Esophagus mucosa (tissue), 1 donor: ENCODE measurements around the gene USP47. TPM values are rescaled to one million over a fixed set of nuclear protein-coding genes. Genes with fewer than 3 reads are reported as not detected.
A peak's percentile ranks its signal among the peaks of the same experiment; 100 is the strongest.

Experiments
- ATAC-seq: fragments of 200-7000 bp; cut with Tn5 transposase; one replicate; pipeline ENCODE4 v1.9.1; 2020
- total RNA-seq: library from RNA; stranded (reverse); gene quantifications from one replicate; pipeline ENCODE4 v1.2.4, GENCODE V29; 2023
- donor health status: DM: yes; HTN: yes; CAD: no.

Gene USP47
- 26.2 TPM for total RNA-seq

- peak; percentile 85 for ATAC-seq
Measured at GRCh38 chr11:11841723-11842420, at the start of gene USP47. TSS of gene USP47 (plus strand) at chr11:11841972. CDS start at chr11:11842186, 214 bp downstream.

DNA sequence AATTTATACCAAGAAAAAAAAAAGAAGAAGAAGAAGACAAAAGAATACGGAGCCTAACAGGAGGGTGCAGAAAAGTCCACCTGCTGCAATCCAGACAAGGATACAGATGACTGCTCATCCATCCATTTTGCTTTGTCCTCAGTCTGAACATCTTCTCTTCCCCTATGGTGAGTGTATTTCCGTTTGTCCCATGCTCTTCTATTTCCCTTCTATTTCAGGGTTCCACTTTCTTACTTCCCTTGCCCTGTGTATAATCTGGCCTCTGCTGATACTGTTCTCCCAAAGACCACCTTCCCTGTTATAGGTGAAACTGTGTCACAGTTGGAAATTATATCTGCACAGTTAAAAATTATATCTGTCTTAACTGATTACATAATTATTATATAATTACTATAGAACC lies 48.7 kb upstream of the USP47 start:
- ATAC-seq: no peak

- ATAC-seq: peak; percentile 86
Measured at GRCh38 chr11:11798586-11799438, 43.0 kb upstream of the USP47 start.

DNA sequence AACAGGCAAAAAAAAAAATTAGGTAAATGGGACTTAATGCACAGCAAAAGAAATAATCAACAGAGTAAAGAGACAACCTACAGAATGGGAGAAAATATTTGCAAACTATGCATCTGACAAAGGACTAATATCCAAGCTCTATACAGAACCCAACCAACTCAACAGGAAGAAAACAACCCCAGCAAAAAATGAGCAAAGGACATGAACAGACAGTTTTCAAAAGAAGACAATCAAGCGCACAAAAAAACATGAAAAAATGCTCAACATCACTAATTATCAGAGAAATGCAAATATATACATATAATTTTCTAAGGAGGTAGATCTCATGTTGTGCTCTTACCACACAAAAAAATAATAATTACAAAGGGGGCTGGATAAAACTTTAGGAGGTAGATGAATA lies 36.5 kb upstream of the USP47 start:
- no peak for ATAC-seq

GRCh38 chr11:11806074-11806473 lies 35.7 kb upstream of the USP47 start:
- ATAC-seq: no peak

- ATAC-seq: no peak
Measured at GRCh38 chr11:11806586-11806985, 35.2 kb upstream of the USP47 start.

DNA sequence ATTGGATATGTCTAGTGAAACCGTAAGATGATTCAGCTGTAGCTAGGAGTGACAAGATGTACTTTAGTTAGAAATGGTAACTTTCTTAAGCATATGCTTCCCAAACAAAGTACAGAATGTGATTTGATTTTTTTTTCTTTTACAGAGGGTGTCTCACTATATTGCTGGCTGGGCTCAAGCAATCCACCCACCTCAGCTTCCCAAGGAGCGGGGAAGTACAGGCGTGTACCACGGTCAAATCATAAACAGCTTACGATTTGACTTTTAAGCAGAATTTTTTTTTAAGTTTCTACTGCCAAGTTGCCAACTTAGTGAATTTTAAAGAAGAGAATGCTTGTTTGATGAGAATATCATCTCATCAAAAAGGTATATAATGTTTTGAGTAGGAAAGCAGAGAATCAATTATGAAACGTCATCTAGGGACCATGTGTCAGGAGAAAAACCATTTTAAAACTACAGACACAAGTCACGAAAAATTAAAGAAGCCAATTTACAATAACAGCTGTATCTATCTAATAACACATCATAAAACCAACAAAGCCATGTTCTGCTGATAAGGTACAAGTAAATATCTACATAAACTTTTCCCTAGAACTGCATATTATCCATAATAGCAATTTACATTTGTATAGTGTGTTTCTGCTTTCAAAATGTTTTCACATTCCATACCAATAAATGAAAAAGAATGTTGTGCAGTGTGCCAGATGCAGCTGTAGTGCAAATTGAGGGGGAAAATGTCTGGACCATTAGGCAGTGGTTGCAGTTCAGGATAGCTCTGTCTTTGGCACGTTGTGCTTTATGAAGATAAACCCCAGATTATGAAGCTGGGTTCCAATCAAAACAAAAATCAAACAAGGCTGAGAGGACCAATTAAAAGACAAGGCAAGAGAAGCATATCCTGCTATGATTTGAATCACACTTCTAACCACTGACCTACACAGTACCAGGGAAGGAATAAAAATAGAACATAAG lies 33.7 kb upstream of the USP47 start:
- ATAC-seq: no peak

GRCh38 chr11:11808992-11809615 lies 32.7 kb upstream of the USP47 start:
- no peak for ATAC-seq

- ATAC-seq: no peak
Measured at GRCh38 chr11:11810764-11811726, 30.7 kb upstream of the USP47 start.

DNA sequence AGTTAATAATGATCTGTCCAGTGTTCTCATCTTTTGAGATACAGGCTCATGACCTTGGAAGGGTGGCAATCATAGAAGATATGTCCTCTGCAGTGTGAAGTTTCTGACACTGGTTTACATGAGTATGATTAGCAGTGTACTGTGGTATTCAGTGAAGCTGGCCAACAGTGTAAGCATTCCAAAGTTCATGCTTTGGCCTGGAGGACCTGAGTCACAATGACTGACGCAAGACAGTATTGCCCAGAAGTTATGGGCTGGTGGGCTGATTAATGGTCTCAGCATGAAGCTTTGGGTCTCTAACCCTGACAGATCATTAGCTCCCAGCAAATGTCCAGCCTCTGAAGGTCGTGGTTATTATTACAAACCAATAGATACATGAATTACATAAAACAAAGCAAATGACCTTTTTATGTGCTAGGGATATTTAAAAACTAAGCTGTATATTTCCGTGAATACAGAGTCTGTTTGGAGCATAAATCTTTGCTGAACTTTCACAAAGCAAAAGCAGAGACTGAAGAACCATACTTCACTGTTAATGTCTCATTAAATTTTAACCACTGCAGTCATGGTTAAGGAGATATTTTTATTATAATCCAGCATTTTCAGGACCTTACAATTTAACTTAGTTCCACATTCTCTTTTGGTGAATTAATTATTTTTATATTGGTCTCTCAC lies 28.3 kb upstream of the USP47 start:
- peak; percentile 36 for ATAC-seq

DNA sequence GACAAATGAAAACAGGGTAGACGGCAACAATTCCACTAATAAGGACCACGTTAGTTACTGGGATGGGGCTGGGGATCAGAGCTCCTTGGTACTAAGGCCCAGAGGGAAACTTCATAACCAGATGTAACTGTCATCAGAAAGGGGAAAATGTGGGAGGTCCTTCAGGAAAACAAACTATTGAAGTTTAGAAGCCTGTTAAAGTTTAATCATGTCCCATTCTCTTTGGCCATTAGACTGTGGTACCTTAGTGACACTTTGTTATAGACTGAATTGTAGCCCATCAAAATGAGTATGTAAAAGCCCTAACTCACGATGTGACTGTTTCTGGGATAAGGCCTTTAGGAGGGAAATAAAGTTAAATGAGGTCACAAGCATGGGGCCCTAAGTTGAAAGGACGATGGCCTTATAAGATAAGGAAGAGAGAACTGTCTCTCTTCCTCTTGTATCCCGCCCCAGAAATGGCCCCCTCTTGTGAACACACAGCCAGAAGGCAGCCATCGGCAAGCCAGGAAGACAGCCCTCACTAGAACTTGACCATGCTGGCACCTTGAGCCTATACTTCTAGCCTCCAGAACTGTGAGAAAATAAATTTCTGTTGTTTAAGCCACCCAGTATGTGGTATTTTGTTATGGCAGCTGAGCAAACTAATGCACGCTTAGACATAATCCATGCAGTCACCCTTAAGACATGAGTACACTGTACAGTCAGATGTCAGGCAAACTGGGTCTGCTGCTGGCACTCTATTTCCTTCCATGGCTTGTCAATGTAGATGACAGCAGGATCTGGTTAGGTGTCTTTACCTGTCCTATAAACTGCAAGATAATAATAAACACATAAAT lies 26.9 kb upstream of the USP47 start:
- peak; percentile 57 for ATAC-seq

GRCh38 chr11:11816511-11817314 lies 25.1 kb upstream of the USP47 start:
- ATAC-seq: peak; percentile 89

GRCh38 chr11:11817957-11818356 lies 23.8 kb upstream of the USP47 start:
- no peak for ATAC-seq

DNA sequence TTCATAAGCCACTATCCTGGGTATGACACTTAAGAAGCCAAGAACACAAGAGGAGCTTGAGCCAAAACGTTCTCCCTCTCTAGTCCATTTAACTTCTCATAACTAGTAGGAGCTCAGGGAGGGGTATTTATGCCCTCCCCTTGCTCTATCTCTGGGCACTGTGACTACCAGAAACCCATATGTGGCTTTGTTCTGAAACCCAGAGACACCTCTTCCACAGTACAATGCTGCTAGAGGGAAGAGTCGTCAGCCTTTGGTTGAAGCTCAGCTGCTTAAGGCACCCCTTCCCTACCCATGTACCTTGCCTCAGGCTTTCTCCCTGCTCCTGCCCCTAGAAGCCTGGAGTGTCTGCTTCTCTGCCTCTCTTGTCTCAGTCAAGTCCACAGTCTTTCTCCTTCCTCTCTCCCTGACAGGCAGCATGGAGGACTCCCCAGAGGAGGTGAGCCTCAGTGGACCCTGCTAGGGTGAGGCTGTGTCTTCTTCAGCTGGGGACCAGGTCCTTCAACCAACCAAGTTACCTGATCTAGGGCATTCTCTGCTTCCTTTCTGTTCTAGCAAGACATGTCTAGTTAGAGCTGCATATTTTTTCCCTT lies 23.1 kb upstream of the USP47 start:
- no peak for ATAC-seq

DNA sequence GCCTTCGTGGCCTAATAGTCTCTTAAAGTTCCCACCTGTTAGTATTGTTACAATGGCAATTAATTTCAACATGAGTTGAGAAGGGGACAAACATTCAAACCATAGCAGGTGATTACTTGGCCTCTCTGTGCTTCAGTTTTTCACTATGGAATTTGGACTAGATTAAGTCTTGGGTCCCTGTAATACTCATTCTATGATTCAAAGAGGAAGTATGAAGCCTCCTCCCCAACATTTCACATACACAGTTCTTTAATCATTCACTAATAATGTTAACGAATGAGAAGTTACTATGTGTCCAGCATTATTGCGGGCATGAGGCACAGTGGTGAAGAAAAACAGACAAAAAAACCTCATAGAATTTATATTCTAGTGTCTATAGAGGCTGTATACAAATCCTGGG lies 19.9 kb upstream of the USP47 start:
- ATAC-seq: no peak

GRCh38 chr11:11822946-11823345 lies 18.8 kb upstream of the USP47 start:
- ATAC-seq: no peak

DNA sequence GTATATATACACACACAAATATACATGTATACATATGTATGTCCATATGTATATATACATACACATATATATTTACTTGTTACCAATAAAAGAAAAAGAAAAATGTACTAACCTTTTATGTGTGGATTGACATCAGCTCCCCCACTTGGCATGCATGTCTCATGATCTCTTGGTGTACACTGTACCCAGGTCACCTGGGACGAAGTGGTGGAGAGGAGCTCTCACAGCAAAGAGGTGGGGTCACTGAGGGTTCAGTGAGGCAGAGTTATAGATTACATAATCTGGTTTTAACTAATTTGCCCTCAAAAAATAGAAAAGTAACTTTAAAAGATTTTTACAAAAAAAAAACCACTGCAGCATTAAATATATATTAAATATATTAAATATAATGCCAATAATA lies 15.5 kb upstream of the USP47 start:
- no peak for ATAC-seq

DNA sequence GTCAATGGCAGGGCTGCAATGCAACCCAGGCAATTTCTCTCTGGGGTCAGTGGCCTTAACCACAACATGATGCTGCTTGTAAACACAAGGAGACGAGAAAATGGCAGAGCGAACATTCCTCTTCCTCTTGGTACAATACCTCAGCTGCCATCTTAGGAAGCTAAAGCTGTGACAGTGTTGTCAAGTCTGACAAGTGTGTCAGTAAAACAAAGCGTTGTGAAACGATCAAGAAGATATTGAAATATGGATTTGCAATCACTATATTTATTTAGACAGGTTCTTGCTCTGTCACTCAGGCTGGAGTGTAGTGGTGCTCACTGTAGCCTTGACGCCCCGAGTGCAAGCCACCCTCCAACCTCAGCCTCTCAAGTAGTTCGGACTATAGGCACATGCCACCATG lies 14.5 kb upstream of the USP47 start:
- no peak for ATAC-seq
